Right kidney (tissue), 1 donor: ENCODE measurements around the gene MAD1L1.

Experiments used
- DNase-seq: peaks from one replicate; pipeline ENCODE4 v3.0.0-alpha.2; 2016

MAD1L1 gene

DNA sequence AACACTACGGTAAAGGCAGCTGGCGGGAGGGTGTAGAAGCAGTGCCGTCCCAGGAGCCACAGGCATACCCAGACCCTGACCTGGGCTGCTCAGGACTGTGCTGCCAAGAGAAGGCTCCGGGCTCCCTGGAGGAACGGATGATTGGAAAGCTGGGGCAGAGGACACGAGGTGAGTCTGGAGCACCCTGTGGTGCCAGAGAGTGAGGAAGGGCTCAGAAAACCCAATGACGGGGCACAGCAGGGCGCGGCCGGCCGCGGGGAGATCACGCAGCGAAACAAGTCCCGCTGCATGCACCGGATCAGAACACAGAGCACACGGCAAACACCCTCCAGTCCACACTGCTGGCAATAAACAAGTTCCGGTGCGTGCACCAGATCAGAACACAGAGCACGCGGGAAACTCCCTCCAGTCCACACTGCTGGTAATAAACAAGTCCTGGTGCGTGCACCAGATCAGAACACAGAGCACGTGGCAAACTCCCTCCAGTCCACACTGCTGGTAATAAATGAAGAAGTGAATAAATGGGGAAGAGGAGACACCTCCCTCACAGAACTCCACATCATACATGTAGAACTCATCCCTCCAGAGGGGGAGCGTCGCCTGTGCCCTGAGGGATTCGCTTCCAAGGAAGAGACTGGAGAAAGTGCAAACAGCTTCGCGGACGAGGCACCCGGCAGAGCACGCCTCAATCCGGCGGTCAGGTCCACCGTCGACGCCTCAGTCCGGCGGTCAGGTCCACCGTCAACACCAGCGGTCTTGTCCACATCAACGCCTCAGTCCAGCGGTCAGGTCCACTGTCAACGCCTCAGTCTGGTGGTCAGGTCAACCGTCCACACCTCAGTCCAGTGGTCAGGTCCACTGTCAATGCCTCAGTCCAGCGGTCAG lies 265.0 kb downstream of the MAD1L1 start:
- no peak for DNase-seq

DNA sequence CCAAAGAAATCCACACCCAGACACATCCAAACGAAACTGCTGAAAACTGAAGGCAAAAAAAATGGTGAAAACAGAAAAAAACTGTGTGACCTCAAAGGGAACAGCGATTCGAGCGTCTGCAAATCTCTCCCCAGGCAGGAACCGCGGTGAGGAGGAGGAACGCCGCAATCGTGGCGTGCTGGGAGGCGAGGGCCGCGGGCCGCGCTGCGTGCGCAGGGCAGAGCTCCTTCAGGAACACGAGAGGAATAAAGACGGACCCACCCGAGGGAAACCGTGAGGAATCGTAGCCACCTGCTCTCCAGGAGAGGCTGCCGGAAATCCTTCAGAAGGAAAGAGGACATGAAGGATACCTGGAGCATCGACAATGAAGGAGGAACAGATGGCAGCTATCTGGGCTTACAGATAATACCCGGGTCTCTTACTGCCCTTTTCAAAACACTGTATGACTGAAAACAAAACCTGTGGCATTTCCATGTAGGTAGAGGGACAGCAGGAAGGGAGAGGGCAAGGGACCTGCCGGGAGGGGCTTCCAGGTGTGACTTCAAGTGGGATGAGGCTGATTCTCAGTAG lies 266.0 kb downstream of the MAD1L1 start:
- no peak for DNase-seq

DNA sequence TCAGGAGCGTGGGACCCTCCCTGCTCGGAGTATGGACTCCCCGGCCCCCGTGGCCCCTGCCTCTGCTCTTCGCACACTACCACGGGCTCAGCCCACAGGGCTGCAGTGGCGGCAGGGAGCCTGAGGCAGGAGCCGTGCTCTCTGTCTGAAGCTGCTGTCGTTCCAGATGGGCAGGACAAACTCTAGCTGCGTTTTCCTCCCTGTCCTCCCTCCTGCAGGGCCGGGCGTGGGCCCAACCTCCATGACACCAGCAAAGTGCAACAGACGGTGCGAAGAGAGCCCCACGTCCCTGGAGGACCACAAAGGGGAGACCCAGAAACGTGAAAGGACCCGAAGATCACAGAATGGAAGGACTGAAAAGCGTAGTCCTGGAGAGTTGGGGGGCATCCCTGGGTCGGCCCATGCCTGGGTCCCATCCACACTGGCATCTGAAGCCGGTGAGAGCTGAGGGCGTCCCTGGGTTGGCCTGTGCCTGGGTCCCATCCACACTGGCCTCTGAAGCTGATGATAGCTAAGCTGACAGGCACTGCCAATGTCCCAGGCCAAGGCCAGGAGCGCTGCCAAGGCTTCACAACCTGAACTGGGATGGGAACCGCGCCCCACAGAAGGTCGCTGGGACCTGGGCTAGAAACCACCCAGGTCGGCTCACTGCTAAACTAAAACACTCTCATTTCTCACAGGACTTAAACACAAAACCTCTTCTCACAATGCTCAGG lies 267.0 kb downstream of the MAD1L1 start:
- DNase-seq: no peak

DNA sequence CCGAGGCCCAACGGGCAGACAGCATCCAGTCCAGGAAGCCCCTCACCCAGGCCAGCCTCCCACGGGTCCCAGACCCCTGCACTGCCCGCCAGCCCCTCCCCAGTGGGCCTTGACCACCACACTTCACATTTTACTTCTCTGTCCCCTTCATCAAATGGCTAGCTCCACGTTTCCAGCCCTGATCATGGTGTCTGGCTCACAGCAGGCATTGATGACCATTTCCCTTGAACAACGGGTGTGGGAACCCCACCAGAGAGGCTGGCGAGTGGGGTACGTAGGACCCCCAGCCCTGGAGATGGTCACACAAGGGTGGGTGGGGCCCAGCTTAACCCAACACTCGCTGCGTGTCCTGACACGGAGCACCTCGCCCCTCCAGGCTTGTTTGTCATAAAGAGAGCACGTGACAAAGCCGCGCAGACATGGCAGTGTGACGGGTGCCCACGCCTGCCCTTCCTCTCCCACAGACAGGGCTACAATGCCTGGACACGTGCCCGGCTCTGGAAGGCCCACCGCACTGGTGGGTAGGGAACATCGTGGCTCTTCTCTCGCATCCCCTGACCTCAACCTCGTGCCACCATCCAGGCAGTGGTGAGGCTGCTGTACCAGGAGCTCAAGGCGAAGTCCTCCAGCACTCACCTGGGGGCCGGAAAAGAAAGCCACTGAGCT lies 267.7 kb downstream of the MAD1L1 start:
- no peak for DNase-seq

DNA sequence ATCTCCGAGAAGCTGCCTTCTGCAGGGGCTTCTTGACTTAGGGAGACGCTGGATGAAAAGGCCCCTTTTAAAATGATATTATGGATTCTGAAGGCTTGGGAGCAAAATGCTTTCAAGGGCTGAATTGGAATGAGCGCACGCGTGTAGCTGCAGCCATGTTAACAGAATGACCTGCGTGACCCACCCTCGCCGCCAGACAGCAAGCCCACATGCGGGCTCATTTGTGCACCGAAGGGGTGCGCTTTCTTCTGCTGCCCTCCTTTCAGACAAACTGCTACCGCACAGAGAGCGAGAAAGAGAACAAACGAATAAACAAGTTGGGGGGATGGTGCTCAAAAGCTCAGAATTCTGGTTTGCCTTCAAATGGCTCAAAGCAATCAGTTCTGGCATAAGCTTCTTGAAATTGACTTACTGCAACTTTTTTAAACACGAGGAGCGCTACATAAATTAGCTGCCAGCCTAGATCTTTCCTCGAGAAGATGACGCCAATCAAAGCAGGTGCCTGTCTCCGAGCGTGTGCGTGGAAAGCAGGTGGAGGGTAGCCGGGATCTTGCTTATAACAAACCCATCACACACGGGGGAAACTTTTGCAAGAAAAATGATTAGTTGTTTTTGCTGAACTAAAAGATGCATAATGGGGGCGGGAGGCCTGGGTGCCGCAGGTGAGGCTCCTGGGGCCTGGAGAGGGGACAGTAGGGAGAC lies 268.4 kb downstream of the MAD1L1 start:
- DNase-seq: no peak

DNA sequence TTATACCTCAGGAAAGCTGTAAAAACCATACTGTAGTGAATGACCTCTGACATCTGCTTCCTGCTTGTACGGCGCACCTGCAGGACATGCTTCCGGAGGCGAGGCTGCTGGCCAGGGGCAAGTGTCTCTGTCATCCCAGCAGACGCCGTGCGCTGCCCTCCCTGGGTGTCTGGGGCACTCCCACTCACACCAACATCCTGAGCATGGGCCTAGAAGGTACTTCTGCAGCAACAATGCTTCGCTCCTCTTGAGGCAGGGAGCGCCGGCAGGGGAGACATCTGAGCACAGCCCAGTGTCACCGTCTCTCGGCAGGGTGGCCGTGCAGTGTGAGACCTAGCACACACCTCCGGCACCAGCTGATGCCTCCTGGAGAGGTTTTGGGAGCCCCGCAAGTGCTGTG lies 269.2 kb downstream of the MAD1L1 start:
- no peak for DNase-seq

DNA sequence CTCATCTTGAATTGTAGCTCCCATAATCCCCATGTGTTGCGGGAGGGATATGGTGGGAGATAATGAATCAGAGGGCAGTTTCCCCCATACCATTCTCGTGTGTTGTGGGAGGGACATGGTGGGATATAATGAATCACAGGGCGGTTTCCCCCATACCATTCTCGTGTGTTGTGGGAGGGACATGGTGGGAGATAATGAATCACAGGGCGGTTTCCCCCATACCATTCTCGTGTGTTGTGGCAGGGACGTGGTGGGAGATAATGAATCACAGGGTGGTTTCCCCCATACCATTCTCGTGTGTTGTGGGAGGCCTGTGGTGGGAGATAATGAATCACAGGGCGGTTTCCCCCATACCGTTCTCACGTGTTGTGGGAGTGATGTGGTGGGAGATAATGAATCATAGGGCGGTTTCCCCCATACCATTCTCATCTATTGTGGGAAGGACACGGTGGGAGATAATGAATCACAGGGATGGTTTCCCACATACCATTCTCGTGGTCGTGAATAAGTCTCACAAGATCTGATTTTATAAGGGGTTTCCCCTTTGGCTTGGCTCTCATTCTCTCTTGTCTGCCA lies 271.0 kb downstream of the MAD1L1 start:
- DNase-seq: no peak

DNA sequence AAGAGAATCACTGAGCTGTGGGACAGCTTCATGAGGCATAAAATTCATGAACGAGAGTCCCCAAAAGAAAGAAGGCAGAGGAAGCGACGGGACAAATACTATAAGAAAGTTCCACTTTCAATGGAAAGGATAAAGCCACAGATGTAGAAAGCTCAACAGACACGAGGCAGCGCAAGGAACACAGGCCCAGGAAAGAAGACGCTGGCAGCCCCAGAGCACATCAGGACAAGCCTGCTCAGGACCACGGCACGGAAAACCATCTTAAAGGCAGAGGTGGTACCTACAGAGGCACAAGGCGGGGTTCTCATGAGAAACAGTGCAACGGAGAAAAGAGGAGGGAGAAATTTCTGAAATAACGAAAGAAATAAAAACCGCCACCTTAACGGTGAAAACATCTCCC lies 273.4 kb downstream of the MAD1L1 start:
- DNase-seq: no peak

DNA sequence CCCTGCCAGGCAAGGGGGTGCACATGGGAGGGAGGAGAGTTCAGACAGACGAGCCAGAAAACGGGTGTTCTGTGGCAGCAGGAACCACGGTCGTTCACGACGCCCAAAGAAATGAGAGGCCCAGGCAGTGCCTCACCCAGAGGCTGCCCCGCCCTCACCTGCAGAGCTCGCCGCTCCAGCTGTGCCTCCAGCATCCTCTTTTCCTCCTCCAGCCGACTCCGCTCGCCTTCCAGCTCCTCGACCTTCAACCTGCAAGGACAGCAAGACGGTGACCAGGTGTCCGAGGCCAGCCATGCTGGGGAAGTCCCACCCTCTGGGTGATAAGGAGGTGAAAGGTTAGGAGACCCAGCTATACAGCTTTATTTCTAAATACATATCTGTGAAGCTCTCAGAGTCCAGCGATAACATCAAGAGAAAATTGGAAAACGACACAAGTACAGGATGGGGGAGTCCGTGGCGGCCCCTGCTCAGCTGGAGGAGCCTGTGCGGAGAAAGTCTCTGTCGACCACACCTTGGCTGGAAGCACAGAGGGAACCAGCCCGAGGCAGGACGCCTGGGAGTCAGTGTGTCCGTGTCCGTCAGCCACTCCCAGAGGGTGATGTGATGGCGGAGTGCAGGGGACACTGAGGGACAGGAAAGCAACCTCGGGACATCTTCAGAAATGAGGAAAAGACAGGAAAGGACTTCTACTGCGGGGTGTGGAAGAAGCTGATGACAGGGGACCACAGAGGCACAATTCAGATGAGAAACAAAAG lies 275.1 kb downstream of the MAD1L1 start:
- DNase-seq: no peak

DNA sequence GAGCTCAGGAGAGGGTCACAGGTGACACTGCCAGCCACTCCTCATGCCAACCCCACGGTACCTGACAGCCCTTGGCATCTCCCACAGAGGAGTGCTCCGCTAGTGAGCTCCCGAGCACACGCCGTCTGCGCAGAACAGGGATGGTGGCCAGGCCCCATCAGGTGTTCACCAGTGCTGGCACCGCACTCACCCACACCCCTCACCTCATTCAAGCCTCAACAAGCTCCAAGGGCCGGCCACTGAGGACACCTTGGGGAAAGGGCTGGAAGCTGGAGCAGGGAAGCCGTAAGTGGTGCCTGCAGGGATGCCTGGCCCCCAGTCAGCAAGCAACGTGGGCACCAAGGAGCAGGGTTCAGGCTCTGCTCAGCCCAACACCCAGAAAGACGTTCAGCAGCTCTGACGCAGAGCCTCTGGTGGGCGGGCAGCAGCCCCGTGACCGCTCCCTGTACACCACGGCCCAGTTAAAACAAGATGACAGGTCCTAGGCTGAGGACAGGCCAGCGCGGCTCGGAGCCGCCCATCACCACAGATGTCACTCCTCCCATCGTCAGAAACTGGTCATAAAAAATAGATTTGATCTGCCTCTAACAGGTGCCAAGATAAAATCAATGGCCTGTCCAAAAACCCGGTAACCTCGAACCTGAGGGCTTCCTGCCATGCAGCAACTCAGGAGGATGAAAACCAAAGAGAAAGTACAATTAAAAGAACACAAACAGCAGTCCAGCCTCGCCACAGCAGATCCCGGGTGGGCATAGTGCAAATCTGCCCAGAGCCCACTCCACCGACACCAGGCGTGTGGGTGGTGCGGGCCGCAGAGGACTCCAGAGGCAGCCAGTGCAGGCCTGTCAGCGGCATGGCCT lies 275.9 kb downstream of the MAD1L1 start:
- DNase-seq: no peak

DNA sequence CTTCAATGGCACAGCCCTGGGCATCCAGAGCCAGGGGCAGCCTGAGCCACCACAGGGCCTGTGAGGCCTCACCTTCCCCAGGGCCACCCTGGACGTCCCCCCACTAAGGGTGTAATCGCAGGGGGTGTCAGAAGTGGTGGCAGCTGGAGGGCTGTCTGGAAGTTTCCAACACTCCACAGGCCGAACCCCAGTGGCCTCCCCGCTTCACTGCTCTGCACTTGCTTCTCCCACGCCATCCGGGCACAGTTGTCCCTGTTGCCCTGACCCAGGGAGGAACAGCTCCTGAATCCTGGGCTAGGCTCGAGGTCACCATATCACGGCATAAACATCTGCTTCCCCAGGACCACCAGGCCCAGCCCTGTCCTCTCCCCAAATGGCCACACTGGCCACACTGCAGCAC lies 276.6 kb downstream of the MAD1L1 start:
- no peak for DNase-seq

DNA sequence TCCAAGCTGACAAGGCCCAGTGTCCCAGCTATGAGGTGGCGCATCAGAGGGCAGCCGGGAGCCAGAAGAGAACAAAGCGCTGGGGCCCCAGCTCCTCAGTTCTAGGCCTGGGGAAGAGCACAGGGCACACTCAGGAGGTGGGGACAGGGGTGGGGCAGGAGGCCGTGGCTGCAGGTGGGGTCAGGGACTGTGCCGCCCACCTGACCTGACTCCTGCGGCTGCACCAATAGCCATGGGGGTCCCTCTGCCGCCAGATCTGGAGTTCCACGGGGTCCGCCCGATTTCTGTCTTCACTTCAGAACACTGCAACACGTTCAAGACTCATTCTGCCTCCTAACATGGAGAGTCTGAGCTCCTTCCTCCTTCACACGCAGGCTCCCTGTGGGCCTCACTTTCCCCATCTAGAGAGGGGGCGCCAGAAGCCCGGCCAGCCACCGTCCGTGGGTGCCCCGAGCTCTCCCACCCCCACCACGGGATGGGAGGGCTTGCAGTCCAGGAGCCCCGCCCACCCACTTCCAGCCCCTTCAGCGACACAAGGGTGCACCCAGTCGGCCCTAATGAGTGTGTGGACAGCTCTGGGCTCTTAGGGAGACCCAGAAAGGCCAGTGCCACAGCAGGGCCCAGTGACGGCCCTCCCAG lies 278.3 kb downstream of the MAD1L1 start:
- DNase-seq: no peak

DNA sequence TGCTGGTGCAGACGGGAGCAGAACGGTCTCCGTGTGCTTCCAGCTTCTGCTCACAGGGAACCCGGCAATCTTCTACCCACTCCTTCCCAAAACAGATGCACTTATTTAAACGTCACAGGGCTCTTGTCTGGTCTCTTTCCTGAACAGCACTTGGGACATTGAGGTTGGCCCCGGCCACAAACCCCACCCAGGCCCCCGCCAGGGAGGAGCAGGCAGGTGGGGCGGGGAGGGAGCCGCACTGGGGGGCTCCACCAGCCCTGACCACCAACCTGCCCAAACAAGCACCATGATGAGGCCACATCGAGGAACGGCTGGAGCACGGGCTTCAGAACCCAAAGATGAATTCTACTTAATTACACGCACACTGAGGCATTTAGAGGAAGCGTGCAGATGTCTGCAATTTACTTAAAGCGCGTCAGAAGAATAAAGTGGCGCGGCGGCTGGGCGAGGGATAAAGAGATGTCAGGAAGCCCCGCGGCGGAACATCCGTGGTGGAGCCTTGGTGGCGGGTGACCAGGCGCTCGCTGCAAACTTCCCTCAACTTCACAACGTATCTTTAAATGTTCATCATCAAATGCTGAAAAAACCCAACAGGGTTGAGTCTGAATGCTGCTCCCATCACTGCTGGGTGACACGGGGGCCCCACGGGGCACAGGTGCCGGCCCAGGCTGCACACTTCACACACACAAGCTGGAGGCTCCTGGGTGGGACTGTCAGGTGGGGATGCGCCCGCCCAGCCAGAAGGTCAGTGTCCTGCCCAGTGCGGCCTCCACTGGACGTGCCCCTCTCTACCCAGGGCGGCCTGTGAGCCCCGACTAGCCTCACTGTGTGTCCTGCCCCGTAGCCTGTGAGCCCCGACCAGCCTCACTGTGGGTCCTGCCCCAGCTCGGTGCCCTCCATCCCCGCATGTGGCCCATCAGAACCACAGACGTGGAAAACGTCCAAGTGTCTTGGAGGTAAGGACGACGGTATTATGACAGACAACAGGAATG lies 279.2 kb downstream of the MAD1L1 start:
- DNase-seq: no peak

DNA sequence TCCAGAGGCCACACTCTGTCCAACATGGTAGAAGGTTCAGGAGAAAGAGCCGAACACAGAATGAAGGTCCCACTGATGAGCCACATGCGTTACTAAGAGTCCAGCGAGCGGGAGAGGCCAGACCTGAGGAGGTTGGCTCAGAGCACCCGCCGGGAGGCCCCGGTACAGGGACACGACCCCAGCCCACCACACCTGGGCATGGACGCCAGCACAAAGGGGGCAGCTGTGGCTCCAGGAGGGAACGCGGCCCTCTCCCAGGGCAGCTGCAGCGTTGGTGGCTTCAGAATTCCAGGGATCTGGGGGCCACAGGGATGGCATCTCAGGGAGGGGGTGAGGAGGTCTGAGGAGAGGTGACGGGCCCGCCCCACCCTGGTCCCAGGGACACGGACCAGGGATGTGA lies 280.0 kb downstream of the MAD1L1 start:
- no peak for DNase-seq

DNA sequence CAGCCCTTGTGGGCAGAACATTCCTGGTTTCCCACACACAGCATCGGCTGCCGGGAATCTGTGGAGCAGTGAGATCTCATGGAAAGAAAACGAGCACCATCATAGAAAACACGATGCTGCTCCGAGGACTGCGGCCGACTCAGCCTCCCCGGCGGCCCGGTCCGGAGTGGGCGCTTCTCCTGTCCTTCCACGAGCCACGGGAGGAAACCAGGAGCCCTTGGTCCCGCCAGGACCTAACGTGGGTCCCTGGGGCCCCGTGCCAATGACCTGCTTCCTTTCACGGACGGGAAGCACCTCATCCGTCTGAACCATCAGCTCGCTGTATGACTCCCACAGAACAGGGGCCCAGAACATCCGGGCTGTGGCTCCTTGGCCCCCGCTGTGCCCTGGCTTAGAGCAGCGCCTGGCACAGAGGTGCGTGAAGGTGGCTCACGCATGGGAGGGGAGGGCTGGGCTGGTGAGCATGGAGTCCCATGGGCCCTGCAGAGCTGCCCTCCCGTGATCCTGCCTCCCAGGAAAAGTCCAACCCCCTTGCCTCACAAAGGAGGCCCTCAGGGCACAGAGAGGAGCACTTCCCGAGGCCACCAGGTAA lies 280.5 kb downstream of the MAD1L1 start:
- DNase-seq: no peak

DNA sequence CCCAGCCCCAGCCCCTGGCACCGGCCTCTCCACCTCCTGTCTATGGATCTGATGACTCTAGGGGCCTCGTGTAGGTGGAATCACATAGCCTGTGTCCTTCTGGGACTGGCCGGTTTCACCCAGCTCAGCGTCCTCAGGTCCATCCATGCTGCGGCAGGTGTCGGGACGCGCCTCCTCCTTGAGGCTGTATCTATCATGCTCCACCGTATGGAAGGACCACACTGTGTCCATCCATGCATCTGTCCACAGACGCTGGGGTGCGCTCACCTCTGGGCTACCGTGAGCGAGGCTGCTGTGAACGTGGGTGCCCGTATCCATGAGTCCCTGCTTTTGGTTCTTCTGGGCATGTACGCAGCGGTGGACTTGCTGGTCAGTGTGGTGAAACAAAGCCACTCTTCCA lies 281.1 kb downstream of the MAD1L1 start:
- DNase-seq: no peak

DNA sequence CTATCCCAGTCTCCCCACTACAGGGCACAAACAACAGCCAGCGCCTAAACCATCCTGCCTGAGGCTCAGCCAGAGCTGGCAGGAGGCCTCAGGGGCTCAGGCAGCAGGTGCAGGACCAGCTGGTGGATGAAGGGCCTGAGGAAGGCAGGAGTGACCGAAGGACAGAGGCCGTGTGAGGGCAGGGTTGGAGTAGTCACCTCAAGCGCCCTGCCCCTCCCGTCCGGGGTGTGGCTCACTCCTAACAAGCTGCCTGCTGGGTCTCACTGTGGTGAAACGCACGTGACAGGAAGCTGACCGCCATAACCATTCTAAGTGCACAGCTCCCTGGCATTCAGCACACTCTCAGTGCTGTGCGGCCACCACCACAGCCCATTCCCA lies 281.6 kb downstream of the MAD1L1 start:
- DNase-seq: no peak
